Smooth muscle cell of the coronary artery (primary cell): ENCODE results near the gene LRRC10B. TPM values are rescaled to one million over a fixed set of nuclear protein-coding genes. Genes with fewer than 3 reads are reported as not detected.

Experiments
- total RNA-seq: library from RNA; depleted of rRNA; stranded (reverse); fragments of >200 nt; gene quantifications from 2 replicates; pipeline ENCODE4 v1.2.3, GENCODE V29; 2014; ENCODE audit warnings: low replicate concordance

Gene LRRC10B
- not detected in 2 replicates for total RNA-seq

DNA sequence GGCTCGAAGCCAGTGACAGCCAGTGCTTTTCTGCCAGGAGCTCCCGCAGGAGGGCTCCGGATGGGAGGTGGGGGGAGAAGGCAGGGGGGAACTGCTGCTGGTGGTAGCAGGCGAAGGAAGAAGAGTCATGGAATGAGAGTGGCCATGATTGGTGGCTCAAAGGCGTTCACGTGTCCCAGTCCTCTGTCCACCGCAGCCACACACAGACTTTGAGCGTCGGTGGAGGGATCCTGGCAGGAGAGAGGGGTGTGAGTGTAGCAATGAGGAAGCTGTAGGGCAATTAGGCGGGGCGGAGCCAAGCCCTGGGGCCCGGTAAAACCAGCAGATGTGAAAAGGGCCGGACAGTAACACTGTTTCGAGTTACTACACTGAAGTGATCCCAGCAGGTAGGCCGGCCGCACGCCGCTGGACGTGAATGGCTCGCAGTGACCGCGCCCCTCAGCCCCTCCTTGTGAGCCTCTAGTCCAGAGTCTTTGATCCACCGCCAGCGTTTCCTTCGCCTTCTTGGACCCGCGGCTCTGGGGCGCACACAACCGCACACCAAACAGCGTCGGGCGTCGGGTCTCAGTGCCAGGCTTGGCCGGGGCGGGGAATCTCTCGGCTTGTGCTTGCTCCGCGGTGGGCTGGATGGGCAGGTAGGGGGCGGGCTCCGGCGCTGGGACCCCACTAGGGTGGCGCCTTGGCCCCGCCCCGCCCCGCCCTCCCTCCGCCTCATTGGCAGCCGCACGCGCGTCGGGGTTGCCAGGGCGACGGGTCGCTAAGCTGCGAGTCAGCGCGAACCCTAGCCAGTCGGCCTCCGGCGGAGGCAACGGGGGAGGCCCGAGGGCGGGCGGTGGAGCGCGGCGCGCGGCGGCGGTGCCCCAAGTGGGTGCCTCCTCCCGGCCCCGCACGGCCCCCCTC is at the start of gene LRRC10B:
Gene LRRC10B (plus strand): TSS at position 788 of the 900 bp plus-strand sequence. CDS start 250 bp downstream, outside the sequence.

Other genes with a start within 250 kb of the LRRC10B start
- gene VWCE, start 213.4 kb upstream of the LRRC10B start, total RNA-seq, result 0.38 and 3.3 TPM in 2 replicates
- 299 and 506 TPM in 2 replicates for gene DDB1, start 175.6 kb upstream of the LRRC10B start, total RNA-seq
- gene TKFC, start 175.5 kb upstream of the LRRC10B start, total RNA-seq, result 10.3 and 21.0 TPM in 2 replicates
- gene CYB561A3, start 146.9 kb upstream of the LRRC10B start, total RNA-seq, result 28.0 and 105 TPM in 2 replicates
- 10.4 and 26.0 TPM in 2 replicates for gene TMEM138, start 146.4 kb upstream of the LRRC10B start, total RNA-seq
- 10.4 and 10.6 TPM in 2 replicates for gene TMEM216, start 116.2 kb upstream of the LRRC10B start, total RNA-seq
- 8.8 and 12.2 TPM in 2 replicates for gene CPSF7, start 78.8 kb upstream of the LRRC10B start, total RNA-seq
- 23.6 and 43.7 TPM in 2 replicates for gene SDHAF2, start 78.6 kb upstream of the LRRC10B start, total RNA-seq
- gene SYT7, start 72.3 kb downstream of the LRRC10B start, total RNA-seq, result 0.53 and 12.5 TPM in 2 replicates
- gene DAGLA, start 171.6 kb downstream of the LRRC10B start, total RNA-seq, result 0.98 and 1.6 TPM in 2 replicates
- gene MYRF, start 243.9 kb downstream of the LRRC10B start, total RNA-seq, result 0.12 and 1.6 TPM in 2 replicates